COLO668 (cell line): ENCODE results near the gene SLCO6A1.
A peak's percentile ranks its signal among the peaks of the same experiment; 100 is the strongest.
"Not testable (repeated sequence)": the region's sequence is repeated elsewhere in the genome, so short reads cannot be mapped to it uniquely, and the experiment has no call there.

Experiments used
- DNase-seq: peaks from one replicate; lab custom pipeline; 2025; ENCODE audit not compliant: unreplicated experiment; lab: John Stamatoyannopoulos, UW

SLCO6A1 gene, protein sequence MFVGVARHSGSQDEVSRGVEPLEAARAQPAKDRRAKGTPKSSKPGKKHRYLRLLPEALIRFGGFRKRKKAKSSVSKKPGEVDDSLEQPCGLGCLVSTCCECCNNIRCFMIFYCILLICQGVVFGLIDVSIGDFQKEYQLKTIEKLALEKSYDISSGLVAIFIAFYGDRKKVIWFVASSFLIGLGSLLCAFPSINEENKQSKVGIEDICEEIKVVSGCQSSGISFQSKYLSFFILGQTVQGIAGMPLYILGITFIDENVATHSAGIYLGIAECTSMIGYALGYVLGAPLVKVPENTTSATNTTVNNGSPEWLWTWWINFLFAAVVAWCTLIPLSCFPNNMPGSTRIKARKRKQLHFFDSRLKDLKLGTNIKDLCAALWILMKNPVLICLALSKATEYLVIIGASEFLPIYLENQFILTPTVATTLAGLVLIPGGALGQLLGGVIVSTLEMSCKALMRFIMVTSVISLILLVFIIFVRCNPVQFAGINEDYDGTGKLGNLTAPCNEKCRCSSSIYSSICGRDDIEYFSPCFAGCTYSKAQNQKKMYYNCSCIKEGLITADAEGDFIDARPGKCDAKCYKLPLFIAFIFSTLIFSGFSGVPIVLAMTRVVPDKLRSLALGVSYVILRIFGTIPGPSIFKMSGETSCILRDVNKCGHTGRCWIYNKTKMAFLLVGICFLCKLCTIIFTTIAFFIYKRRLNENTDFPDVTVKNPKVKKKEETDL

DNA sequence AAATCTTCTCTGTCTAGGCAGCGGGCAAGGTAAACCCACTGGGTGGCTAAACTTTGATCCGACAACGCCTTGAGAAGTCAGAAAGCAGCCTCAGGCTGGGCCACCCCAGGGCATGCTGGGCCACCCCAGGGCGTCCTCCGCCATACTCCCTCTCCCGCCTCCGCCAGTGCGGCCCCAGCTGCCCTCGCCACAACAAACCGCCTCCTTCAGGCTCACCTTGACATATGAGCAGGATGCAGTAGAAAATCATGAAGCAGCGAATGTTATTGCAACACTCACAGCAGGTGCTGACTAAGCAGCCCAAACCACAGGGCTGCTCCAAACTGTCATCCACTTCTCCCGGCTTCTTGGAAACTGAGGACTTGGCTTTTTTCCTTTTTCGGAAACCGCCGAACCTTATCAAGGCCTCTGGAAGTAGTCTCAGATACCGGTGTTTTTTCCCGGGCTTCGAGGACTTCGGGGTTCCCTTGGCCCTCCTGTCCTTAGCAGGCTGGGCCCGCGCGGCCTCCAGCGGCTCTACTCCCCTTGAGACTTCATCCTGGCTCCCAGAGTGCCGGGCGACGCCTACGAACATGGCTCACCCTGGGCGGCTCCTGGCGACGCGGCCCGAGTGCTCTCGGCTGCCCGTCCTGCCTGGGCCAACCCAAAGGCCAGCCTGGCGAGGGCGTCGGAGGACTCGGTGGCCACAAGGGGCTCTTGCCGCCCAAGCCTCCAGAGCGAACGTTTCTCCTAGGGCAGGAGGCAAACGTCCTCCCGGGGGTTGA lies at the start of gene SLCO6A1:
SLCO6A1 (minus strand) TSS at position 731 of the 764 bp plus-strand sequence; CDS start at position 574, 157 bp downstream.
- no peak for DNase-seq

DNA sequence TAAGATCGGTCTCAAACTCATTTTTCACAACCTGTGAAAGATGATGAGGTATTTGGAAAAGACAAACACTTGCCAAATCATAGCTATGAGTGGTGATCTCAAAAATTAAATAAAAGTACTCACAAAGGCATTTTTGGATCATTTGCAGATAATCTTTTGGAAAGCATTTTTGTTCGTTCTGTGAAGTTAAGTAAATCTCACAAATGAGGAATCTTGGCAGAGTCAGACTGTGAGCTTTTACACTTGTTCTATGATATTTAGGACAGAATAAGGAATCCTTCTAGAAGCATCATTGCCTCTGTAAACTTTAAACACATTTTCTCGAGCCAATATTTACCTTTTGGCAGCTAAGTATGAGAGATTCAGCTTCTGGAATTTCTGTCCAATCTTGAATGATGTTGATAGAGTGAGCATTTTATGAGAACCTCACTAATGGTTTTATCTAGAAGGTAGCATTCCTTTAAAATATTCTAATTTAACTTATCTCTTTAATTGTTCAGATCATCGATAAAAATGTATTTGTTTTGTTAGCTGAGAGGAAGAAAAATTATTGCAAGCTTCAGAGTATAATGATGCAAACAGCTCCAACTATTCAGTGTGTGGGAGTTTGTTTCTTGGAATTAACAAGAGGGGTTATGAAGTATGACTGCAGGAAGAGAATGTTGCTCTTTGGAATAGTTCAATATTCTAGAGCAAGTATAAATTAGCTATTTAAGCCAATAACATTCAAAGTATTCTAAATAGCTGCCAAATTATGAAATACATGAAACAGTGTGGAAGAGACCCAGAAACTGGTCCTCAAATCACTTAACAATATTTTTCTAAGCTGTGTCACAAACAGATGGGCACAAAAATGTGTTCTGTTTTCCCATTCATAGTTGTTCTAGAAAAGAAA lies 48.6 kb upstream of the SLCO6A1 start:
- DNase-seq, result no peak

DNA sequence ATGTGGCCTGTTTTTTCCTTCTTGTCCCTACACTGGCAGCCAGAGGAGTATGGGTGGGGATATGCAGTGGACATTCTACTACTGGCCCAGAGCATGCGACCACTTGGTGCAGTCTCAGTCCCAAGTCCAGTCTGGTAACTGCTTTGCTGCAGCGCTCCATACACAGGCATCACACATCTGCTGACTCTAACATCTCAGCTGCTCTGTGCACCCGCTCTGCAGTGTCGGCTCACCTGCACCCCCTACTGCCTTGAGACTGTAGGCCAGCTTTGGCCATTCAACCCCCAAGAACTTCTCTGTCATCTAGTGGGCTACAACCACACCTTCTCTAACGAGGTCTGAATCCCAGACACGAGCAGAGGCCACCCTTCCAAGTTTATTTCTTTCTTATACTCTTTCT lies 46.4 kb upstream of the SLCO6A1 start:
- peak; percentile 3 for DNase-seq

DNA sequence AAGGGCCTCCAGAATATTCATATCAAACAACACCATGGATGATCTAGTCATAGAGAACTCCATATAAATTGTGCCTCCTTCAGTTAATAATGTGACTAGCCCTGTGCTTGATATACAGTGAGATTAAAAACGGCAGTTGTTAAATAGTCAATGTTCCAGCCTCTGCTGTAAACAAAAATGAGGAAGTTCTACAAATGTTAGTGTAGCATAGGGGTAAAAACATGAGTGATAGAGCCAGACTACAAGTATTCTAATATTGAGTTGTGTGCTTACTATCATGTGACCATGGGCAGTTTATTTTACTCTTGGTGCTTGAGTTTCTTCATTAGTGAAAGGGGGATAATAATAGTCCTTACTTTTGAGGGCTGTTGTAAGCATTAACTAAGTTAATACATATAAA lies 43.3 kb upstream of the SLCO6A1 start:
- no peak for DNase-seq

DNA sequence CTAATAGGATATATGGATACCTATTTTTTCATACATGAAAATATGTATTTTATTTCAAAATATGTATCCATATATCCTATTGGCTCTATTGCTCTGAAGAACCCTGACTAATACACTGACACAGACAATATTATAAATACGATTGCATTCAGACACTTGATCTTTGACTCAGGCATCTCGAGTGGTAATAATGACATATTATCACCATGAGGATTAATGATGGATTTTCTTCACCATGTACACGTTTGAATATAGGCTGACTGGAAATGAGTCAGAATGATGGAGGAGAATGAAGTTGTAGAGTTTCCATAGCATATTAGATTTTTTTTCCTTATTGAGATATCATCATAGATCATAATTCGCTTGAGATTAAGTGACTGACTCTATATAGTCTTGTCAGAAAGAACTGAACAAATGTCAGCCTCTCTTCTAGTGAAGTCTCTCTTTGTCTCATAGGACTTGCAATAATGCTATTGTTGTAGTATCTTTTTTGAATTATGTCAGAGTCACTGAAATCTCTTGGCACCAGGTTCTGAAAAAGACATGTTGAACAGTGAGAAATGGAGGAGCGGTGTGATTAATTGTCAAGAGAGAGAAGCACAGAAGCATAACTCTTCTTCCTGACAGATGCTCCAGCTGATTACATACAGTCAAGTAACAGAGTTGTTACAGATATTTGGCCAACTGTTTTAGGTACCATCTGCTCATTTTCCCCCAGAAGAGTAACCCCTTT lies 41.4 kb upstream of the SLCO6A1 start:
- no peak for DNase-seq

DNA sequence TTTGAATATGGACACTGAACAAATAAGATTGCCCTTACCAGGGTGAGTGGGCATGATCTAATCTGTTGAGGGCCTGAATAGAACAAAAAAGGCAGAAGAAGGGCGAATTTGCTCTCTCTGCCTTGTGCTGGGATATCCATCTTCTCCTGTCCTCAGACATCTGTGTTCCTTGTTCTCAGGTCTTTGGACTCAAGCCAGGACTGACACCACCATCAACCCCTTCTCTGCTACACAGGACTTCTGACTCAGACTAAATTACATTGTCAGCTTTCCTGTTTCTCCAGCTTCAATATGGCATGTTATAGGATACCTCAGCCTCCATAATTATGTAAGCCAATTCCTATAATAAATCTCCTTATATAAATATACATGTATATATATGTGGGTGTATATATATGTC lies 40.8 kb upstream of the SLCO6A1 start:
- DNase-seq, result peak; percentile 19

DNA sequence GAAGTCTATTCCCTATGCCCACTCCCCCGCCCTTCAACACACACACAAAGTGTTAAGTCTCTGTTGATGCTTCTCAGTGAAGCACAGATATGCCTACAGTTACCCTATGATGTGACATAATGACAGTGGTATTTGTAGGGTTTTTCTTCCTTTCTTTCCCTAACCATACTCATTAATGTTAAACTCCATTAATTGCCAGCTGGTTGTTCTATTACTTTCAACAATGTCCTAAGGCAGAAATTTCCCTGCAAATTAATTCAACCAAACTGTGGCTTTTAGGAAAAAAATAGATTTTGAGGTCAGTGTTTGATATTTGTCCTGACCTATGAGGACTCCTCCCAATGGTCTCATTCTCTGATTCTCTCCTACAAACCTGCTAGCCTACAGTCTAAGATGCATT lies 38.2 kb upstream of the SLCO6A1 start:
- DNase-seq, result no peak

DNA sequence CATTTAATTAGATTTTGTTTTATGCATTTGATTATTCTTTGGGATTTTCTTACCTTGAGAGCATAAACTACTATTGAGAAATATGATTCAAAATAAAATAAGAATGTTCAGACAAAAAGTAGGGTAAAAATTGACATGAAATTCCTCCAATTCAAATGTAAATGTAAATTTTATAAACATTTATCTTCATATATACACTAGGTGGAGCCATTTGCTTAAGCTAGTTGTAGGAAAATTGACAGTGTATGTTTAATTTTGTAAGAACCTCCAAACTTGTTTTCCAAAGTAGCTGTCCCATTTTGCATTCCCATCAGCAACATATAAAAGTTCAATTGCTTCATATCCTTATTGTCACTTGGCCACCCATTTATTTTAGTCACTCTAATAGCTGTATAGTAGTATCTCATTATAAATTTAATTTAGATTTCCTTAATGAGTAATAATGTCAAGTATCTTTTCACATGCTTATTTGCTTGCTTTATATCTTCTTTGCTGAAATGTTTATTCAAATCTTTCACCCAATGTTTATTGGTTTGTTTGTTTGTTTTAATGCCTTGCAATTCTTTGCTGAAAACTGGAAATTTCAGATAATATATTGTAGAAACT lies 37.6 kb upstream of the SLCO6A1 start:
- no peak for DNase-seq

DNA sequence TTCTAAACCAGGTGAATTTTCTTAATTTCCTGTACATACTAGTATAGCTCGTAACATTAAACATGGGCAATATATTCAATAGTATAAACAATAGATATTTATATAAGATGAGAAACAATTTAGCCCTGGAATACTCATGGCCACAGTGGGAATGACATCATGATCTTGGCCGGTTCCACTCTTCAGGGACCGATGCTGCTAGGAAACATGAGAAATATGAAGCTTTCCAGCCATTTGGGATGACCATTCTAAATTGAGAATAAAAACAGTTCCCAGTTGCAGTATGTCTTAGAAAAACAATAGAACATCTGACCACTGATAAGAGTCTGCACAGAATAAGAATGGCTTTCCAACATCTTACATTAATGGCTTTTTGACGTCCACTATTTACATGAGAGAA lies 33.3 kb upstream of the SLCO6A1 start:
- DNase-seq, result no peak

DNA sequence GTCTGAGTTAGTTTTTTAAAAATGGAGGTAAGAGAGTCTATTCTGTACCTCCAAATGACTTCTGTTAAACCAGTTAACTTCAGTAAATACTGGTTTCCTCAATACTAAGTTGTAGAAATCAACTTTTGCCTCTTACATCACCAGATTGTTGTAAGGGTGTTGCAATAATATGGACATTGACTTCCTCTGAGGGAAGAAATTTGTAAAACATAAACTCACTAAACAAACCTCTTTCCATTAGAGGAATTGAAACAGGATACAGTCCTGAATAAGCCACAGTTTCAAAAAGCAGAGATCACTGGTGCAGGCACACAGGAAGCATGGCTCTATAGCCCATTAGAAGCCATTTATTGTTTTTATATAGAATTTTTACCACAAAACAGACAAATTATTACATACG lies 32.7 kb upstream of the SLCO6A1 start:
- no peak for DNase-seq

DNA sequence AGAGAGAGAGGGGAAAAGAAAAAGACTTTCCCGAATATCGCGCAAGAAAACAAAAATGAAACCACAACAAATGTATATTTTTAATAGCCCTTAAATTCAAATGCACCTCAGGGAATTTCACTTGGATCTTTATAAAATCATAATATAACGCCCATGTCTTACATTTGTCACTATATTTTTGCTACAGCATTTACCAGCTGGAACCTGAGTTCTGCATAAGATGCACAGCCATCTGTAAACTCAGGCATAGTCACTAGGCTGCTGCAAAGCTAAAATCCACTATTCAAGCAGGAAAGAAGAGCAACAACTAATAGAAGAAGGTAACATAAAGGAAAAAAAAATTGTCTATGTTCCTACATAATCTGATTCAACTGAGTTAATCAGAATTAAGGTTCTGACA lies 30.6 kb upstream of the SLCO6A1 start:
- no peak for DNase-seq

DNA sequence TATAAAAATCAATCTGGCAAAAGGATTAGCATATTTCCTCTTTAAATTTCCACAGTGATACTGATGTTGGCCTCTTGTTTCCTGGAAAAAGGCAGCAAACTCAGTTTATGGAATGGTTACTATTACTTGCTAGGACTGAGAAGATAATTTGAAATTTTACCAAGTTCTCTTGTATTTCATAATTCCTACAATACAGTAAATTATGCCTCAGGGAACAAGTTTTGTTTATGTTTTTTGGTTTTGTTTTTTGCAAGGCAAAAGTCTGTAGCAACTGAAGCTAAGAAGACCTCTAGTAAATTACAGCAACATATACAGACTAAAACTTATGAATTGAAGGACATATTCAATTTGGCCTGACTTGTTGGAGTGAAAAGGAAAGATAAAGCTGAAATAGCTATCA lies 30.2 kb upstream of the SLCO6A1 start:
- no peak for DNase-seq

DNA sequence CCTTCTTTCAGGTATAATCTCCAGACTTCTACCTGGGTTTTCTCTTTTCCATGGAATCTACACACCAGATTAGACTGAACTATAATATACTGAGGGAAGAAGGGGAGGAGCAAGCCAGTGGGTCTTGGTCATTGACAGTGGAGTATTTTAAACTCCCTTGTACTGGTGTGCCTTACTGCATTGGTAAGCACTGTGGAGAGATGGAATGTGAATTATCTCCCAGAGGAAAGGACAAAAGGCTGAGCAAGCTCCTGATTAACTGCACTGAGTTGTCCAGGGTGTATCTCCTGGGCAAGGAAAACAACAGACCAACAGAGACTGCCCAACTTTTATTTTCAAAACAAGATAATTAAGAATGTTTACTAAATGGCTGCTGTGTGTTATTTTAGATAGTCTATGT lies 29.8 kb upstream of the SLCO6A1 start:
- no peak for DNase-seq

DNA sequence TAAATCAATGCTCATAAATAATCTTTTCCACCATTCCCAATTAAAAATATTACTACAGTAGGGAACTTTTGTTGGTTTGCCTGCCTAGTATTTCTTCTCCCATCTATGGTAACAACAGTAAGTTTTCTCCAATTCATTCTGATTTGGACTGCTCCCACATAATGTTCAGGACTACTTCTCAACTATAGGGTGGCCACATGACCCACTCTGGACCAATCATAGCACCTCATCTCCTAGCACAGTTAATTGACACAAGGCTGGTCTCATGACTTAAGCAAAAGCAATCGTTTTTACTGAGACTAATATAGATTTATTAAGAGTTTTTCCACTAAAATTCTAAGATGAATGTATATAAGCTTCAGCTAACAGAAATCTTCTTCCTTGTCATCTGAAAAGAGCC lies 28.7 kb upstream of the SLCO6A1 start:
- DNase-seq, result no peak

DNA sequence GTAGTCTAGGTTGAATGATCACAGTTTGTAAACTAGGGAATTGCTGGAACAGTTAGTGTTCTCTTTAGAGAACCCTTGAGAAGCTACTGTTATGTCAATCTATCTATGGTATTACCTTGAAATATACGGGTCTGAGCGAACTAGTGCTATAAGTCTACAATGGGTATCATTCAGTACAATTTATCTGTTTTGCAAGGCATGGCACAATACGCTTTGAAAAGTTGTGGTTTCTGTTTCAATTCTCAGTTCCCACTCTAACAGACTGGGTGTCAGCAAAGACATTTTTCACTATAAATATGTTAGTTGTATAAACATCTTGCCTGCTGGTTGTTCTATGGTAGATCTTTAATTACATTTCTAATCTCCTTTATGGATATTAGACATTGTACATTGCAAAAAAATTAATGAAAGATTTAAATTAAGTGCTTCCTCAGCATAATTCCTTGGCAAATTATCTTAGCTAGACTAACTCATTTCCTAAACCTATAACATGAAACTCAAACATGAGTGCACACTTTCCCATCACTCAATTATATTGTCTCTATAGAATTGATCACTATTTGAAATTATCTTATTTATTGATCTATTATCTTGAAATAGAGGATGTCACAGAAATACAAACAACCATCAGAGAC lies 24.9 kb upstream of the SLCO6A1 start:
- DNase-seq, result no peak

DNA sequence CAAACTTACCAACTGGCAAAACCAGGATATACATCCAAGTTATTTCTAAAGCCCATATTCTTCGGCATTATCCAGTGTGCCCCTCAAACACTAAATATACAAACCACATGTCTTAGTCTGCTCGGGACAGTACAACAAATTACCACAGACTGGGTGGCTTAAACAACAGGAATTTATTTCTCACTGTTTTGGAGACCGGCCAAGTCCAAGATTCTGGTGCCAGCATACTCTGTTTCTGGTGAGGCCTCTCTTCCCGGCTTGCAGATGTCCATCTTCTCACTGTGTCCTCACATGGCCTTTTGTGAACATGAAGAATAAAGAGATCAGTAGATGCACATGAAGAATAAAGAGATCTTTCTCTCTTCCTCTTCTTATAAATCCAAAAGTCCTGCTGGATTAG lies 12.9 kb upstream of the SLCO6A1 start:
- no peak for DNase-seq

DNA sequence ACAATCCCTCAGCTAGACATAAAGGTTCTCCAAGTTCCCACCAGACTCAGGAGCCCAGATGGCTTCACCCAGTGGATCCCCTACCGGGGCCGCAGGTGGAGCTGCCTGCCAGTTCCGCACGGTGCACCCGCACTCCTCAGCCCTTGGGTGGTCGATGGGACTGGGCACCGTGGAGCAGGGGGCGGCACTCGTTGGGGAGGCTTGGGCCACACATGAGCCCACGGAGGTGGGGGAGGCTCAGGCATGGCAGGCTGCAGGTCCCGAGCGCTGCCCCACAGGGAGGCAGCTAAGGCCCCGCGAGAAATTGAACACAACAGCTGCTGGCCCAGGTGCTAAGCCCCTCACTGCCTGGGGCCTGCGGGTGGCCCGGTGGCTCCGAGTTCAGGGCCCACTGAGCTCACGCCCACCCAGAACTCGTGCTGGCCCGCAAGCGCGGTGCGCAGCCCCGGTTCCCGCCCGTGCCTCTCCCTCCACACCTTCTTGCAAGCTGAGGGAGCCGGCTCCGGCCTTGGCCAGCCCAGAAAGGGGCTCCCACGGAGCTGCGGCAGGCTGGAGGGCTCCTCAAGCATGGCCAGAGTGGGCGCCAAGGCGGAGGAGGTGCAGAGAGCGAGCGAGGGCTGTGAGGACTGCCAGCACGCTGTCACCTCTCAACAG lies 7.4 kb downstream of the SLCO6A1 start:
- not testable (repeated sequence) for DNase-seq

DNA sequence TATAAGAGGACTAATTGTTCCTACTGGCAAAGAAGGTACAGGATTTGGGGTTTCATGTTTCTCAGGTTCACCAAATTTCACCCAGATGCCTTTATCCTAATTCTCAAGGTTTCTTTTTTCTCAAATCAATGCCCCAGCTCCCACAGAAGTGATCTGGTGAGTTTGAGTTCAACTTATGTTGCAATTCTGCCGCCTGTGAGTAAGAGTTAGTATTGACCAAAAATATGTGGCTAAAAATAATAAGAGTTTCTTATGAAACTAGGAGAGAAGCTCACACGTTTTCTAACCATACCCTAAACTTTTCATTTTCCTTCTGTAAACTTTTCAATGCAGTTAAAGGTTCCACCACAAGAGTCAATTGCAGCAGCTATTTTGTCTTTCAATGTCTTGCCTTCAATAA lies 15.1 kb downstream of the SLCO6A1 start:
- no peak for DNase-seq
